Inflammatory macrophage treated with lipopolysaccharide for 4 hours (primary cell): ENCODE data around the gene TSBP1.

ENCODE experiments used
- DNase-seq: peaks from one replicate; pipeline ENCODE4 v3.0.0-alpha.2; 2020

The TSBP1 gene

GRCh38 chr6:32371803-32372202 is at the start of gene TSBP1:
TSBP1 (minus strand) TSS chr6:32371903; CDS start chr6:32371706, 197 bp downstream.
- no peak for DNase-seq

- DNase-seq, result no peak
Measured at GRCh38 chr6:32416036-32416435, 44.3 kb upstream of the TSBP1 start.

- DNase-seq, result peak; percentile 76
Measured at GRCh38 chr6:32415521-32416019, 43.9 kb upstream of the TSBP1 start.

GRCh38 chr6:32413427-32414047 is 41.8 kb upstream of the TSBP1 start:
- DNase-seq, result peak; percentile 74

- no peak for DNase-seq
Measured at GRCh38 chr6:32411566-32412327, 40.0 kb upstream of the TSBP1 start.

GRCh38 chr6:32410906-32411305 is 39.2 kb upstream of the TSBP1 start:
- no peak for DNase-seq

GRCh38 chr6:32406857-32407256 is 35.2 kb upstream of the TSBP1 start, which contains the start of gene BTNL2:
BTNL2 (minus strand) TSS chr6:32407181; CDS start chr6:32407123, 58 bp downstream.
- no peak for DNase-seq

GRCh38 chr6:32406197-32406596 is 34.5 kb upstream of the TSBP1 start:
- DNase-seq, result no peak

GRCh38 chr6:32405656-32406055 is 34.0 kb upstream of the TSBP1 start:
- DNase-seq, result no peak

- no peak for DNase-seq
Measured at GRCh38 chr6:32402812-32403211, 31.1 kb upstream of the TSBP1 start.

GRCh38 chr6:32401284-32401963 is 29.7 kb upstream of the TSBP1 start:
- DNase-seq, result no peak

- no peak for DNase-seq
Measured at GRCh38 chr6:32397252-32397920, 25.7 kb upstream of the TSBP1 start.

- no peak for DNase-seq
Measured at GRCh38 chr6:32396028-32396427, 24.3 kb upstream of the TSBP1 start.

GRCh38 chr6:32393665-32394420 is 22.1 kb upstream of the TSBP1 start:
- peak; percentile 40 for DNase-seq

- no peak for DNase-seq
Measured at GRCh38 chr6:32391505-32391904, 19.8 kb upstream of the TSBP1 start.

- DNase-seq, result peak; percentile 43
Measured at GRCh38 chr6:32387589-32388340, 16.1 kb upstream of the TSBP1 start.

- no peak for DNase-seq
Measured at GRCh38 chr6:32386040-32386439, 14.3 kb upstream of the TSBP1 start.

- peak; percentile 4 for DNase-seq
Measured at GRCh38 chr6:32382757-32383420, 11.2 kb upstream of the TSBP1 start.

GRCh38 chr6:32379545-32379944 is 7.8 kb upstream of the TSBP1 start:
- peak; percentile 18 for DNase-seq

GRCh38 chr6:32375739-32376529 is 4.2 kb upstream of the TSBP1 start:
- no peak for DNase-seq
